K562 (cell line): ENCODE data around the gene SLC22A4. TPM values are rescaled to one million over a fixed set of nuclear protein-coding genes. Genes with fewer than 3 reads are reported as not detected.

Experiments
- ARID3A ChIP-seq: IDR thresholded peaks from 2 replicates; pipeline ENCODE4 v1.6.1; 2012; ENCODE audit warnings: low read depth, low read length, improper control_type of control experiment, borderline replicate concordance
- CEBPZ ChIP-seq: fragments of 150-350 bp; IDR thresholded peaks from 2 replicates; pipeline ENCODE4 v1.6.1; 2014; ENCODE audit warnings: low read depth, mild to moderate bottlenecking, low read length, borderline replicate concordance
- DIDO1 ChIP-seq: fragments of 450-650 bp; IDR thresholded peaks from 2 replicates; pipeline ENCODE4 v1.6.1; 2016; ENCODE audit warnings: low read depth, missing biosample characterization, missing genetic modification characterization
- DPF2 ChIP-seq: fragments of 450-650 bp; IDR thresholded peaks from 2 replicates; pipeline ENCODE4 v1.6.1; 2016
- FOXA1 ChIP-seq: fragments of 450-650 bp; IDR thresholded peaks from 2 replicates; pipeline ENCODE4 v1.6.1; 2016; ENCODE audit warnings: mild to moderate bottlenecking, borderline replicate concordance
- FOXP1 ChIP-seq: sonication (generic); formaldehyde crosslinking; IDR thresholded peaks from 2 replicates; pipeline ENCODE4 v1.8.0; 2022; ENCODE audit warnings: mild to moderate bottlenecking, missing genetic modification reagents
- GATA2 ChIP-seq: sonication (generic); formaldehyde crosslinking; IDR thresholded peaks from 2 replicates; pipeline ENCODE4 v1.4.0; 2020; ENCODE audit warnings: mild to moderate bottlenecking, missing genetic modification reagents
- HBP1 ChIP-seq: fragments of 450-650 bp; formaldehyde crosslinking; IDR thresholded peaks from 2 replicates; pipeline ENCODE4 v1.4.0; 2022; ENCODE audit warnings: missing genetic modification characterization
- LEF1 ChIP-seq: fragments of 450-650 bp; IDR thresholded peaks from 2 replicates; pipeline ENCODE4 v1.6.1; 2016; ENCODE audit warnings: mild to moderate bottlenecking
- PKNOX1 ChIP-seq: fragments of 450-650 bp; IDR thresholded peaks from 2 replicates; pipeline ENCODE4 v1.6.1; 2016
- PREB ChIP-seq: sonication (generic); formaldehyde crosslinking; IDR thresholded peaks from 2 replicates; pipeline ENCODE4 v1.8.1; 2023; ENCODE audit warnings: mild to moderate bottlenecking, missing genetic modification reagents
- RB1 ChIP-seq: fragments of 450-650 bp; IDR thresholded peaks from 2 replicates; pipeline ENCODE4 v1.6.1; 2017; ENCODE audit warnings: low read depth, mild to moderate bottlenecking
- RBBP5 ChIP-seq: fragments of 200-600 bp; sonication (generic); IDR thresholded peaks from 2 replicates; pipeline ENCODE4 v1.6.1; 2012; ENCODE audit warnings: borderline replicate concordance, mild to moderate bottlenecking, low read length, control low read depth, inconsistent platforms; ENCODE audit not compliant: insufficient read depth, poor library complexity, severe bottlenecking
- RCOR1 ChIP-seq, 2 experiments: IDR thresholded peaks; 2 replicates each; pipeline ENCODE4 v1.6.1; 2012; ENCODE audit warnings: low read depth in 2 of 2, low read length in 2 of 2, borderline replicate concordance in 1 of 2, improper control_type of control experiment in 1 of 2
- RFX7 ChIP-seq: fragments of 250-450 bp; sonication (Bioruptor Pico); IDR thresholded peaks from 2 replicates; pipeline ENCODE4 v1.5.1; 2021; ENCODE audit warnings: mild to moderate bottlenecking
- SLC30A9 ChIP-seq: fragments of 250-450 bp; sonication (Bioruptor Pico); IDR thresholded peaks from 2 replicates; pipeline ENCODE4 v1.8.0; 2022; ENCODE audit warnings: mild to moderate bottlenecking, moderate library complexity
- SMARCA4 ChIP-seq: fragments of 450-650 bp; IDR thresholded peaks from 2 replicates; pipeline ENCODE4 v1.6.1; 2016
- TAF7 ChIP-seq: fragments of 450-650 bp; IDR thresholded peaks from 2 replicates; pipeline ENCODE4 v1.6.1; 2016; ENCODE audit warnings: missing genetic modification characterization, missing compliant biosample characterization
- XRCC3 ChIP-seq: fragments of 450-650 bp; IDR thresholded peaks from 2 replicates; pipeline ENCODE4 v1.6.1; 2017; ENCODE audit warnings: mild to moderate bottlenecking, moderate library complexity
- ZNF133 ChIP-seq: fragments of 250-450 bp; sonication (Bioruptor Pico); IDR thresholded peaks from 2 replicates; pipeline ENCODE4 v1.4.0; 2020; ENCODE audit warnings: mild to moderate bottlenecking
- polyA plus RNA-seq, 8 experiments: library from polyadenylated mRNA; depleted of rRNA in 4 of 8; stranded (reverse) in 5 of 8; unstranded in 3 of 8; fragments of >200 nt; fragmentation: Nextera tagmentation in 2 of 8; fragmentation: Illumina TruSeq in 1 of 8; extraction: Ambion mirVana in 2 of 8; extraction: Trizol in 1 of 8; gene quantifications; 2 replicates each; pipeline versions ENCODE4 v1.2.1 to v1.2.3, GENCODE V29; 2011 to 2014; ENCODE audit warnings: inconsistent platforms in 1 of 8, missing spikeins in 1 of 8
- total RNA-seq, 7 experiments: library from RNA; depleted of rRNA in 6 of 7; stranded (reverse); fragments of >200 nt in 6 of 7; fragmentation: Illumina TruSeq in 2 of 7; extraction: Trizol in 2 of 7; gene quantifications; 2 replicates each; pipeline versions ENCODE4 v1.2.1 to v1.2.3, GENCODE V29; 2011 to 2021; ENCODE audit warnings: low replicate concordance in 1 of 7

Gene SLC22A4
- total and polyA plus RNA-seq, 9 of the 15 experiments (the other 6 are each of a cell fraction or from before 2014, with no cell fraction given), result 2.7 to 9.5 (median 6.2) TPM

GRCh38 chr5:132300577-132301343, 6.6 kb downstream of the SLC22A4 start (continued):
- TF ChIP-seq RFX7 (CRISPR knock-in tag), result no peak
- no peak for TF ChIP-seq HBP1 (CRISPR knock-in tag)
- TF ChIP-seq PKNOX1, result peak; percentile 91
- no peak for TF ChIP-seq SLC30A9 (CRISPR knock-in tag)
- TF ChIP-seq ARID3A, result 0 out of 2 replicates have a peak, but pooled peaks have one; percentile 15
- TF ChIP-seq SMARCA4, result peak; percentile 43; the same call in 1 of the 2 replicates
- no peak for TF ChIP-seq PREB (CRISPR knock-in tag)
- TF ChIP-seq RBBP5, result peak; percentile 40
- no peak for TF ChIP-seq CEBPZ
- TF ChIP-seq FOXA1, result 0 out of 2 replicates have a peak, but pooled peaks have one; percentile 41
- TF ChIP-seq FOXP1 (CRISPR knock-in tag), result no peak
- 0 out of 2 replicates have a peak, but pooled peaks have one; percentile 16 for TF ChIP-seq RB1
- TF ChIP-seq GATA2 (CRISPR knock-in tag), result peak; percentile 25; the same call in 1 of the 2 replicates
- TF ChIP-seq DPF2, result peak; percentile 42; the same call in 1 of the 2 replicates
- no peak for TF ChIP-seq LEF1
- peak in 1 of 2 experiments; percentile 43; a peak in 1 of 4 replicates for TF ChIP-seq RCOR1 (IDR thresholded peaks at IDR 0.05; ENCODE audit: borderline replicate concordance in 1 of 2, low read depth in 2 of 2, low read length in 2 of 2)
- TF ChIP-seq TAF7 (tag), result no peak
- no peak for TF ChIP-seq XRCC3
- no peak for TF ChIP-seq DIDO1 (tag)
- no peak for TF ChIP-seq ZNF133
